Measurements from ENCODE around the gene ELP1.

DNA sequence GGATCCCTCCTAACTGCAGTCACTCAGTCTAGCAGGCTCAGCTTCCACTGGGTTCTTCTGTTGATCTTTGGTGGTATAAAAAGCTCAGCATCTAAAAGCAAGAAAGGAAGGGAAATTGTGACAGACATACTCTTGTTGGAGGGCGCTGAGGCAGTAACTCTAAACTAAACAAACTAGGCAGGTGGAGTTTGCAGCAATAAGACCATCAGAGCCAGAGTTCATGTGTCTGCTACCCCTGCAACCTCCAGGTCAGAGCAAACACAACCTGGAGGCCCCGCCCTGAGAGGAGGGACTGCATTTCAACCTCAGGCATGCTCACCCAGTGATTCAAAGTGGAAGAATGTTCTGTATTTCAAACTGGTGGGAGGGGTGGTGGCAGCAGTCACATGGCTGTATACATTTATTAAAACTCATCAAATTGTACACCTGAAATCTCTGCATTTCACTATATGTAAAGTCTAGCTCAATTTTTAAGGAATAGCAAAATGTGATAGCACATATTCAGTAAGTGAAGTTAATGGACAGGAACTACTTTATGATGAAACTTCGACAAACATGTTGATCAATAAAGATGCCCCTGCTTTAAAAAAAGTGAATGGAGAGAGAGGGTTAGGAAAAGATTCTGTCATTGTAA is 64.7 kb downstream of the ELP1 start:
- TF ChIP-seq, protein P1, sequence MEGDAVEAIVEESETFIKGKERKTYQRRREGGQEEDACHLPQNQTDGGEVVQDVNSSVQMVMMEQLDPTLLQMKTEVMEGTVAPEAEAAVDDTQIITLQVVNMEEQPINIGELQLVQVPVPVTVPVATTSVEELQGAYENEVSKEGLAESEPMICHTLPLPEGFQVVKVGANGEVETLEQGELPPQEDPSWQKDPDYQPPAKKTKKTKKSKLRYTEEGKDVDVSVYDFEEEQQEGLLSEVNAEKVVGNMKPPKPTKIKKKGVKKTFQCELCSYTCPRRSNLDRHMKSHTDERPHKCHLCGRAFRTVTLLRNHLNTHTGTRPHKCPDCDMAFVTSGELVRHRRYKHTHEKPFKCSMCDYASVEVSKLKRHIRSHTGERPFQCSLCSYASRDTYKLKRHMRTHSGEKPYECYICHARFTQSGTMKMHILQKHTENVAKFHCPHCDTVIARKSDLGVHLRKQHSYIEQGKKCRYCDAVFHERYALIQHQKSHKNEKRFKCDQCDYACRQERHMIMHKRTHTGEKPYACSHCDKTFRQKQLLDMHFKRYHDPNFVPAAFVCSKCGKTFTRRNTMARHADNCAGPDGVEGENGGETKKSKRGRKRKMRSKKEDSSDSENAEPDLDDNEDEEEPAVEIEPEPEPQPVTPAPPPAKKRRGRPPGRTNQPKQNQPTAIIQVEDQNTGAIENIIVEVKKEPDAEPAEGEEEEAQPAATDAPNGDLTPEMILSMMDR (IDR thresholded peaks at IDR 0.05; ENCODE audit: insufficient read depth, low read depth, low read length): no peak
- no peak for TF ChIP-seq EZH2 (IDR thresholded peaks at IDR 0.05; ENCODE audit: insufficient read depth, low read length)
